KG1 (cell line): ENCODE data around the gene SLC26A2.
"Not testable (repeated sequence)": the region's sequence is repeated elsewhere in the genome, so short reads cannot be mapped to it uniquely, and the experiment has no call there.

Experiments used
- DNase-seq: peaks from one replicate; lab custom pipeline; 2025; lab: John Stamatoyannopoulos, UW

SLC26A2 gene

DNA sequence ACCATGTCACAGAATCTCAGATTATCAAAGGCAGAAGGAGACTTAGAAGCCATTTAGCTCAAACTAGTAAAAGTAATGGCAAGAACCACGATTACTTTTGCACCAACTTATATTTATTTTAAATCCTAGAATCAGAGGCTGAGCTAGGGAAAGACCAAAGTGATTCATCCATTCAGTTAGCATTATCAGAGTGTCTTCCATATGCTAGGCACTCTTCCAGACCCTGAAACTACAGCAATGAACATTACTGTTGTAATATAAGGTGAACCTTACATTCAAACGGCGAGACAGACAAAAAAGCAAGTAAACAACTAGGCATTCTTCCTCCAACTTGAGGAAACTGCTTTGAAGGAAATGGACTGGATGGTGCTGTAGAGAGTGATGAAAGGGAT, 23.9 kb upstream of the SLC26A2 start:
- DNase-seq = no peak

DNA sequence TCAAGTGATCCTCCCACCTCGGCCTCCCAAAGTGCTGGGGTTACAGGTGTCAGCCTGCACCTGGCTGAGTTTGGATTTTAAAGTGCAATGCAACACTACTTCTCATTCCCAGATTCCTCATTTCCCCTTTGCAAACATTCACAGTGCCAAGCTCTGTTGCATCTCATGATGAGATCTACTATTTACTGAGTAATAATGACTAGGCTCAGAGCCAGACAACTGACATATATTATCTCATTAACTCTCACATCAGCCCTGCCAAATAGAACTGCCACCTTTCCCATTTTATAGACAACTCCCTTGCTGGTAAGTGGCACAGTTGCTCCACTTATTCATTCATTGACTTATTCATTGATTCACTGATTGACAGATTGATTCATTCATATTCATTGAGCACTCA, 22.9 kb upstream of the SLC26A2 start:
- no peak for DNase-seq

- DNase-seq = no peak
Observed at GRCh38 chr5:149938279-149938678, 22.3 kb upstream of the SLC26A2 start.

DNA sequence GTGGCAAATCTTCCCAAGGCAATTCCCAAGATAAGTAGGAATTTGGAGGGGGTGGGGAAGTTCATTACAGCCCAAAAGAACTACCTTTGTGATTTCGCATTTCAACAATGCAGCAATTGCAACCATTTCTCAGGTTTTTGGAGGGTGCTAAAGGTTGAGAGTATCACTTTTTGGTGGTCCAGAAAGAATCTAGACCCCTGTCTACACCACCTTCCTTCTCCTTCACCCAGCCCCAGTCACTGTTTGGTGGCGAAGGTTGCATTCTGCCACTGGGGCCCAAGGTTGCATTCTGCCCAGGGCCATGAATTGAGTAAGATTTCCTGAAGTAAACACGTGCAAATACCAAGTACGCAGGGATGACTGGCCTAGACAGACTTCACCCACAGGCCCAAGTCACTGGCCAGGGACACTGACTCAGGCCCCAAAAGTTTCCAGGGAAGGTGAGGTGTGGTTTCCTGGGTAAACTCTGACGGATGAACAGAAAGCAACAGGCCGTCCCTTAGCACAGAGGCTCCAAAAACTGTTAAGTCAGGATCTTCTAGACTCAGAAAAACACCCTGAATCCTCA, 21.7 kb upstream of the SLC26A2 start:
- no peak for DNase-seq

DNA sequence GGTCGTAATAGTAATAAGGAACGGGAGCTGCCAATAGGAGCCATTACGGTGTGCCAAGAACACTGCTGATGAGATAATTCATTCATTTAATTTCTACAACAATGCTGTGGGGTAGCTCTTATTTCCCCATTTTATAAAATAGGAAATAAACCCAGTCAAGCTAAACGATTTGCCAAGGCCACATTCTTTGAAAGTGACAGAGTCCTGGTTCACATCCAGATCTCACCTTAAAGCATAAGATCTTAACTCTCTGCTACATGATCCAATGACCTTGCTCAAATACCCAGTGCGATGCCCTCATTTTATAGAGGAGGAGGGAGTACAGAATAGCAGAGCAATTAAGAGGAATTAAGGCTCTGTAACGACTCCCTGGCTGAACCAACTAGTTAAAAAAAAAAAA, 21.0 kb upstream of the SLC26A2 start:
- DNase-seq = no peak

DNA sequence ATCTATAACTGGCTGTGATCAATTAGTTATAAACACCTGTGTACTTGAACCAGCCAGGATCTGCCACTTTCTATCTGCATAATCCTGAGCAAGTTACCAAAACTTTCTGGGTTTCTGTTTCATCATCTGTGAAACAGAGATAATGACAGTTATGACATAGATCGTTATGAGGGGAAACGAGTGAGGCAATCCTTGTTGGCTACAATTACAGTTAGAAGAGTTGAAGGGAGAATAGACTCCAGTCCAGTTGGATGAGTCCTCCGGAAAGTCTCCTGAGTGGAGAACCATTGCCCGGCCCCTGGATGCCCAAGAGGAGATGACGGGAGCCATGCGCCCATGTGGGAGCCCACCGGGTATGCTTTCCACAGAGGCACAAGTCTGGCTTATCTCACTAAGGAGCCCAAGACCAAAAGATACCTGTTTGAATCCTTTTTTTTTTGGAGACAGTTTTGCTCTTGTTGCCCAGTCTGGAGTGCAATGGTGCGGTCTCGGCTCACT, 20.4 kb upstream of the SLC26A2 start:
- no peak for DNase-seq

DNA sequence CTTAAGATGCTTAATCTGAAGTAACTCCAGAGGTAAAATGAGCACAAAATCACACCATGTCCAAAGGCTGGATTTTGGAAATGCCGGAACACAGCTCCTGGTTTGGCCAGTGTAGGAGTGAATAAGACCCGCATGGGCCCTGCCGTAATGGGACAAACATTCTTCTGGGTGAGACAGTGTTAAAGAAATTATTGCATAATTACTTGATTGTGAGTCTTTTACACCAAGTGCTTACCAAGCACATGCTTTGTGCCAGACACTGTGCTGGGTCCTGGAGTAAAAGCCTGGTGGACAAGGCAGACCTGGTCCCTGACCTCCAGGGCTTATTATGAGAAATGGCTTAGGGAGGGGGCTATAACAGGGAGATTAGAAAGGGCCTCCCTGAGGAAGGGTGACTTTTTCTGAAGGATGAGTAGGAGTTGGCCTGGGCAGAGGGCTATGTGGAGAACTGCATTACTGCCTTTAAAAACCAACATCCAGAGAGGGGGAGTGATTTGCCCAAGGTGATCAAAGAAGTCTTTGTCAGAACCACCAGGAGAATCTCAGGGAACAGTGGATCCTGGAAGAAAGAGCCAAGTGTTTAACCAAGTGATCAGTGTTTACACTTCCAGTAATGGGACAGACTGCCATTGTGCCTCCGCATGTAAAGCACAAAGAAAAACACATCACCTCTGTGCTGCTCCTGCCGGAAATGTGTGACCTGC, 19.5 kb upstream of the SLC26A2 start:
- DNase-seq = no peak

DNA sequence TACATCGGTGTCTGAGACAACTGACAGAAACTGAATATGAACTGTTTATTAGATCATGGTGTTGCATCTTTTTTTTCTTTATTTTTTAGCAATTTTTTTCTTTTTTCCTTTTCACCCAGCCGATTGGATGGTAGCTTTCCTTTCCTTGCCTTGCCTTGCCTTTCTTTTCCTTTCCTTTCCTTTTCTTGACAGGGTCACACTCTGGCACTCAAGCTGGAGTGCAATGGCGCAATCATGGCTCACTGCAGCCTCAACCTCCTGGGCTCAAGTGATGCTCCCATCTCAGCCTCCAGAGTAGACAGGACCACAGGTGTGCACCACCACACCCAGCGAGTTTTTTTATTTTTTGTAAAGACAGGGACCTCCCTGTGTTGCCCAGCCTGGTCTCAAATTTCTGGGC, 18.8 kb upstream of the SLC26A2 start:
- DNase-seq = no peak

DNA sequence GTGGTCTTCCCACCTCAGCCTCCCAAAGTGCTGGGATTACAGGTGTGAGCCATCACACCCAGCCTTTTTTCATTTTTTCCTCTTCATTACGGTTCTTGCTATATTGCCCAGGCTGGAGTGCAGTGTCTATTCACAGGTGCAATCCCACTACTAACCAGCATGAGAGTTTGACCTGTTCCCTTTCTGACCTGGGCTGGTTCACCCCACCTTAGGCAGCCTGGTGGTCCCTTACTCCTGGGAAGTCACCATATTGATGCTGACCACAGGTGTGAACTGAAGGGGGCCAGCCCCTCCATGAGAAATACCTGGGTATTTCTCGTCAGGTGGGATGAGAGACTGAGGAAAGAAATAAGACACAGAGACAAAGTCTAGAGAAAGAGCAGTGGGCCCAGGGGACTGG, 18.4 kb upstream of the SLC26A2 start:
- no peak for DNase-seq

GRCh38 chr5:149942741-149943169, 17.8 kb upstream of the SLC26A2 start:
- not testable (repeated sequence) for DNase-seq

DNA sequence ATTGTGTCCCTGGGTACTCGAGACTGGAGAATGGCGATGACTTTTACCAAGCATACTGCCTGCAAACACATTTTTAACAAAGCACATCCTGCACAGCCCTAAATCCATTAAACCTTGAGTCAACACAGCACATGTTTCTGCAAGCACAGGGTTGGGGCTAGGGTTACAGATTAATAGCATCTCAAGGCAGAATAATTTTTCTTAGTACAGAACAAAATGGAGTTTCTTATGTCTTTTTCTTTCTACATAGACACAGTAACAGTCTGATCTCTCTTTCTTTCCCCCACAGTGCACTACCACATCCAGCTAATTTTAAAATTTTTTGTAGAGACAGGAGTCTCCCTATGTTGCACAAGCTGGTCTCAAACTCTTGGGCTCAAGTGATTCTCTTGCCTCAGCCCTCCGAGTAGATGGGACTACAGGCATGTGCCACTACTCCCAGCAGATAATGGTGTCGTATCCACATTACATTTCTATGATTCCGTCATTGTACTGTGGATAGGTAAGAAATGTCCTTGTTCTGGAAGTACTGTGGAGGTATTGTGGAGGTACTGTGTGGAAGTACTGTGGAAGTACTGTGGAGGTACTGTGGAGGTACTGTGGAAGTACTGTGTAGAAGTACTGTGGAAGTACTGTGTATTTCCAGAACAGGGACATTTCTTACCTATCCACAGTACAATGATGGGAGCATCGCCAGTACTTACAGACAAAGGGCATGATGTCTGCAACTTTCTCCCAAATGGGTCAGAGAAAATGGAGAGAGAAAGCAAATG, 17.2 kb upstream of the SLC26A2 start:
- DNase-seq = not testable (repeated sequence)

DNA sequence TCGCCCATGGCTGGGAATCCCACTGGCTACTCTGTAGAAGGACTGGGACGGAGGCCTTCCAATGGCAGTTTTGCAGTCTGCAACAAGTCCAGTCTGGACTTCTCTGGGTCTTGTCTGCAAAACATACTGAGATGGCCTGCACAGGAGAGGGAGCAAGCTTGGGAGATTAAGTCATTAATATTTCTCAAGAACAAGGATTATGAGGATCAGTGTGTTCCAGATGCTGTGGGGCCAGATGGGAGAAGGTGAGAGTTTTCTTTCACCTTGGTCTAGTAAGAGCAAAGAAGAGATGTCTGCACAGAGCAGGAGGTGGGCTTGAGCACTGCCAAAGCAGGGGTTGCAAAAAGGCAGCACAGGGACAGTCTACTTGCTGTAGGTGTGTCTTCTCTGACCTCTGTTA, 15.9 kb upstream of the SLC26A2 start, which contains the start of gene PDE6A:
TSS of gene PDE6A (minus strand) at position 128 of the 400 bp plus-strand sequence. CDS start at position 8, 120 bp downstream.
- no peak for DNase-seq

GRCh38 chr5:149946118-149946517, 14.4 kb upstream of the SLC26A2 start:
- no peak for DNase-seq

DNA sequence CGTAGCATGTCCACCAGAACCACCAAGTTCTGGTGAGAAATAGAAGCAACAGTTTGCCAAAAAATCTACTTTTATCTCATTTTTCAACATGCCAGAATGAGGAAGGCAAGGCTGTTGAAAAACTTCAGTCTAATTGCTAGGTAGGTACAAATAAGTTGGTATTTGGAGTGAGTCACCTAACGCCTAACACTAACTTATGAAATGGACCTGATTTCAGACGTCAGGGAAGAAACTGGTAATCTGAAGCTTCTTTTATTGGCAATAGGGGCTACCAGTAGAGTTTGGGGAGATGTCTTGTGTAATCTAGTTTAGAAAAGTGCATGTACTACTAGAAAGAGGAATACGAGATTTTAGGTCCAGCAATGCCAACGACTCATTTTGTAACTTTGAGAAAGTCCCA, 11.6 kb upstream of the SLC26A2 start:
- no peak for DNase-seq

- no peak for DNase-seq
Observed at GRCh38 chr5:149951138-149951749, 9.3 kb upstream of the SLC26A2 start.

DNA sequence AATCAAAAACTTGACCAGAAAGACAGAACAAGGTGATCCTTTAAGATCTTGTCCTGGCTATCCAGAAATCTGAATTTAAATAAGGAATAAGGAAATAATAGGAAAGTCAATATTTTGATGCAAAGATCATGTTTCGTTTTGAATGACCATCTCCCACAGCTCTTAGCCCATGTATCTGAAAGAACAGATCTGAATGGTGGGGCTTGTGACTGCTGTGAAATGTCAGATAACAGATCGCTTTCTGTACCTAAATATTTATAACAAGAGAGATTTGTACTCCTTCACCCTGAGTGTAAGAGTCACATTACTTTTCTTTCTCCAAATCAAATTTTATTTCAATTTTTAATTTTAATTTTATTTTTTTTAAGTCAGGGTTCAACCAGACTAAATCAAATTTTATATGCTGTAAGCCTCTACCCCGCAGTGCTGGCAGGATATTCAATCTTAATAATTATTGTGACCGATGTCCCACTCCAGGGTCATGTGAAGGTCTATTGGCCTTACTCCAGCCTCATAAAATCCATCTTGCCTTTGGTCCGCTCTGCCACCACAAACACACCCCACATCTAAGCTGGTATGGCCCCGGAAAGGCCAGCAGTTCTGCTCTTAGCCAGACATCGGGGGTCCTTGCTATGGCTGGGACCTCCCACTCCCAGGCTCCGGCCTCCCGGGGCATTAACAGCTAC, 7.0 kb upstream of the SLC26A2 start:
- DNase-seq = no peak

- DNase-seq = no peak
Observed at GRCh38 chr5:149954798-149955197, 5.8 kb upstream of the SLC26A2 start.

- DNase-seq = no peak
Observed at GRCh38 chr5:149956685-149957084, 3.9 kb upstream of the SLC26A2 start.

GRCh38 chr5:149957855-149958254, 2.7 kb upstream of the SLC26A2 start:
- DNase-seq = no peak

DNA sequence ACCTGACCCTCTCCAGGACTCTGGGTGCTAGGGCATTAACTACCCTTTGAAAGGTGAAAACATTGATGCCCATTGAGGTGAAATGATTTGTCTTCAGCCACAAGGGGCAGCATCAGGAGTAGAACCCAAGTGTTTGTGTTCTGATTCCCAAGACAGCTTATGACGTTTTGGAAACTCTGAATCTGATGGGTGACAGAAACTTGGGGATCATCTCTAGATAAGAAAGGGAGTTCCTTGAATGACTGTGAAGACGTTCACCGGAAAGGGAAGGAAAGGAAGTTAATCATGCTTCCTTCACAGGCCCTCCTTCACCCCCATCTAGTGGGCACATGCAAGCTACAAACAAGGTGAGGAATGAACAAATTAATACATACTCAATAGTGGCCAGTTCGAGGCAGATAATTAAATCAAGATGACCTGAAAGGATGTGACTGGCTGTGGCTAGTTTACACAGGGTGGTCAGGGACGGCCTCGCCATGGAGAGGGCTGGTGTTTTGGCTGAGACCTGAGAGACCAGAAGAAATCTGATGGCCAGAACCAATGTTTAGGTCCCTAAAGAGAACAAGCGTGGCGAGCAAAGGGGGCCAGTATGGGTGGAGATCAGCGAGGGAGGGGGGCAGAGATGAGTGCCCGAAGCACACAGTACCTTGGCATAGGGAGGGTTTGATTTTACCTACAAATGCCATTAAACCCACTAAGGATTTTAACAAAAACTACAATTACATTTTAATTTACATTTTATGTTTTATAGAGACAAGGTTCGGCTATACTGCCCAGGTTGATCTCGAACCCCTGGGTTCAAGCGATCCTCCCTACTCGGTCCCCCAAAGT, 937 bp upstream of the SLC26A2 start:
- no peak for DNase-seq

DNA sequence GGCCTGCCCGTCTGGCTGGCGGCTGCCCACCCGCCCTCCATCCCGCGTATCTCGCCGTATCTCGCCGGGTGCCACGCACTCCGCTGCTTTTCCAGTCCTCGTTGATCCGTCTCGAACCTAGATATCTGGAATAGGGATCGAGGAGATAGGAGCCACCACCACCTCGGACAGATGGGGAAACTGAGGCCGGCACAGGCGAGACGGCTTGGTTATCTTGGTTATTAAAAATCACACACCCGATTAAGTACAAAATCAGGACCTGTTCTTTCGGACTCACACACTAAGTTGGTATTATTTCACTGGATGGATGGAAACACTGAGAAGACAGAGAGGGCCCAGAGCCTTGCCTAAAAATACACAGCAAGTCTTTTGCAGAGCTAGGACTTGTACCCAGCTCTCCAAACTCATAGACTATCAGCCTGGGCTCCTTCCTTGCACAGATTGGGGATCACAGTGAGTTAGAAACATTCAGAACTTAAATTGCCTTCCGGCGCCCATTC, 678 bp downstream of the SLC26A2 start:
- DNase-seq = no peak
